K562 (cell line): ENCODE results near the gene CCL3. TPM values are rescaled to one million over a fixed set of nuclear protein-coding genes. Genes with fewer than 3 reads are reported as not detected.

Experiments
- ATAC-seq: fragments of 200-7000 bp; cut with Tn5 transposase; 3 replicates; pipeline ENCODE4 v1.9.1; 2020; ENCODE audit warnings: moderate library complexity
- BruUV-seq: library from RNA; stranded (reverse); fragments of 400-500 nt; replicated peaks from 2 replicates; lab custom pipeline; 2021; lab: Mats Ljungman, UMichigan
- CTCF ChIA-PET: fragments of 300-600 bp; formaldehyde crosslinking; extraction: SDS; loops from one replicate; lab custom pipeline; 2021; ENCODE audit warnings: low intra/inter-chr PET ratio; lab: Yijun Ruan, JAX
- POLR2A ChIA-PET: fragments of 300-600, 350-650 bp; sonication (Branson Sonifier 250); formaldehyde crosslinking; extraction: SDS; loops from one replicate; lab custom pipeline; 2021; ENCODE audit warnings: antibody characterized with exemption, inconsistent platforms; lab: Yijun Ruan, JAX
- DNase-seq, 4 experiments: peaks; one replicate each; pipeline versions ENCODE4 v3.0.0 to v3.0.0-alpha.2; 2011 to 2018; ENCODE audit warnings: low spot score in 3 of 4, mixed read lengths in 3 of 4; ENCODE audit errors: extremely low read depth in 1 of 4
- FAIRE-seq: peaks from 2 replicates; lab custom pipeline; 2011; peaks lifted over from hg19 to GRCh38; lab: Jason Lieb, UNC
- H2AFZ ChIP-seq: 2 replicates; pipeline ENCODE4 v1.6.0; 2011; ENCODE audit warnings: low read depth, low read length, control low read depth, inconsistent platforms
- H3K27ac ChIP-seq: fragments of 200-600 bp; 3 replicates; pipeline ENCODE4 v1.8.0; 2011; ENCODE audit warnings: low read depth, mild to moderate bottlenecking, control low read depth, inconsistent platforms, low read length, moderate library complexity, mixed read lengths; ENCODE audit errors: extremely low read depth
- H3K27me3 ChIP-seq, 2 experiments: fragments of 300-600 bp in 1 of 2; 2 replicates in 1 of 2; 3 replicates in 1 of 2; pipeline versions ENCODE4 v1.6.0 to v1.8.0; 2011; ENCODE audit warnings: inconsistent platforms in 2 of 2, low read length in 2 of 2, mild to moderate bottlenecking in 1 of 2, mixed read lengths in 1 of 2, moderate library complexity in 1 of 2; ENCODE audit not compliant: control insufficient read depth in 2 of 2, insufficient read depth in 2 of 2
- H3K36me3 ChIP-seq: fragments of 300-600 bp; 3 replicates; pipeline ENCODE4 v1.8.0; 2011; ENCODE audit warnings: mild to moderate bottlenecking, low read length, inconsistent platforms; ENCODE audit not compliant: control insufficient read depth, insufficient read depth
- H3K4me1 ChIP-seq, 2 experiments: fragments of 200-600 bp in 1 of 2; replicated peaks in 1 of 2; 2 replicates in 1 of 2; 3 replicates in 1 of 2; pipeline versions ENCODE4 v1.5.1 to v1.8.0; 2011; ENCODE audit warnings: inconsistent platforms in 2 of 2, low read length in 2 of 2, mild to moderate bottlenecking in 1 of 2, mixed read lengths in 1 of 2, moderate library complexity in 1 of 2; ENCODE audit not compliant: control insufficient read depth in 2 of 2, insufficient read depth in 2 of 2
- H3K4me2 ChIP-seq: 2 replicates; pipeline ENCODE4 v1.6.1; 2011; ENCODE audit warnings: low read length, control low read depth, inconsistent platforms, mixed read lengths; ENCODE audit not compliant: insufficient read depth
- H3K4me3 ChIP-seq: fragments of 200-600 bp; sonication (generic), shearing (Covaris generic); 2 replicates; pipeline ENCODE4 v1.5.1; 2016; ENCODE audit warnings: control low read depth, inconsistent platforms
- H3K79me2 ChIP-seq: fragments of 200-600 bp; 3 replicates; pipeline ENCODE4 v1.8.0; 2011; ENCODE audit warnings: low read length, inconsistent platforms; ENCODE audit not compliant: control insufficient read depth, insufficient read depth
- H3K9ac ChIP-seq, 2 experiments: 2 replicates each; pipeline versions ENCODE4 v1.6.0 to v1.6.1; 2011; ENCODE audit warnings: low read depth in 2 of 2, low read length in 2 of 2, control low read depth in 1 of 2, inconsistent platforms in 1 of 2, mild to moderate bottlenecking in 1 of 2, mixed read lengths in 1 of 2; ENCODE audit not compliant: insufficient read depth in 1 of 2
- H3K9me1 ChIP-seq: one replicate; pipeline ENCODE4 v1.6.0; 2011; ENCODE audit warnings: inconsistent platforms, mild to moderate bottlenecking, low read length, moderate library complexity; ENCODE audit not compliant: control insufficient read depth, insufficient read depth
- H3K9me3 ChIP-seq: replicated peaks from 2 replicates; pipeline ENCODE4 v1.5.1; 2011; ENCODE audit warnings: low read depth, low read length, inconsistent platforms; ENCODE audit not compliant: control insufficient read depth, insufficient read depth
- H4K20me1 ChIP-seq: replicated peaks from 2 replicates; pipeline ENCODE4 v1.6.1; 2011; ENCODE audit warnings: low read length, inconsistent platforms, mixed read lengths; ENCODE audit not compliant: control insufficient read depth, insufficient read depth
- GTF2F1 ChIP-seq: IDR thresholded peaks from 2 replicates; pipeline ENCODE4 v1.6.1; 2011; ENCODE audit warnings: low read depth, low read length, improper control_type of control experiment
- HCFC1 ChIP-seq: IDR thresholded peaks from 2 replicates; pipeline ENCODE4 v1.6.1; 2012; ENCODE audit warnings: low read depth, low read length, improper control_type of control experiment
- MCM7 ChIP-seq, 2 experiments: fragments of 450-650 bp; IDR thresholded peaks; 2 replicates each; pipeline ENCODE4 v1.6.1; 2016 to 2018
- PPARD ChIP-seq: fragments of 250-450 bp; sonication (Bioruptor Pico); IDR thresholded peaks from 2 replicates; pipeline ENCODE4 v1.8.0; 2022; ENCODE audit warnings: inconsistent platforms, mild to moderate bottlenecking, moderate library complexity
- TBL1XR1 ChIP-seq, 2 experiments: IDR thresholded peaks; 2 replicates each; pipeline ENCODE4 v1.6.1; 2012; ENCODE audit warnings: improper control_type of control experiment in 2 of 2, low read length in 2 of 2, mild to moderate bottlenecking in 1 of 2
- TCFL5 ChIP-seq: fragments of 250-450 bp; sonication (Bioruptor Pico); conservative IDR thresholded peaks from 2 replicates; pipeline ENCODE4 v1.6.1; 2021; ENCODE audit warnings: mild to moderate bottlenecking, moderate library complexity, matching md5 sums
- ZNF212 ChIP-seq: fragments of 450-650 bp; formaldehyde crosslinking; IDR thresholded peaks from 2 replicates; pipeline ENCODE4 v1.4.0; 2020; ENCODE audit warnings: mild to moderate bottlenecking
- ZNF436 ChIP-seq: fragments of 250-450, 450-650 bp; sonication (Bioruptor Pico); formaldehyde crosslinking; IDR thresholded peaks from 2 replicates; pipeline ENCODE4 v1.7.0; 2020; ENCODE audit warnings: mild to moderate bottlenecking
- ZNF584 ChIP-seq: fragments of 200-800 bp; sonication (Bioruptor generic); IDR thresholded peaks from 2 replicates; pipeline ENCODE4 v1.6.1; 2016; ENCODE audit warnings: low read depth, mild to moderate bottlenecking, missing genetic modification characterization, missing compliant biosample characterization
- WGBS: fragments of 100-300 bp; shearing (Covaris generic); methylation state at CpG from one replicate; pipeline ENCODE4 v1.1.6; 2016; ENCODE audit warnings: low coverage, mixed read lengths; ENCODE audit not compliant: insufficient coverage; ENCODE audit errors: missing lambda C conversion rate; 5-methylcytosine and 5-hydroxymethylcytosine counted together
- in situ Hi-C: fragments of 300-500 bp; cut with MboI; formaldehyde crosslinking; loops from 4 replicates; pipeline ENCODE4 v1.15.0; 2018; ENCODE audit warnings: inconsistent platforms, mixed read lengths
- intact Hi-C: fragments of 100-400 bp; cut with micrococcal nuclease; formaldehyde crosslinking; loops from 2 replicates; pipeline ENCODE4 v1.14.2; 2022
- polyA plus RNA-seq, 8 experiments: library from polyadenylated mRNA; depleted of rRNA in 4 of 8; stranded (reverse) in 5 of 8; unstranded in 3 of 8; fragments of >200 nt; fragmentation: Nextera tagmentation in 2 of 8; fragmentation: Illumina TruSeq in 1 of 8; extraction: Ambion mirVana in 2 of 8; extraction: Trizol in 1 of 8; gene quantifications; 2 replicates each; pipeline versions ENCODE4 v1.2.1 to v1.2.3, GENCODE V29; 2011 to 2014; ENCODE audit warnings: inconsistent platforms in 1 of 8, missing spikeins in 1 of 8
- total RNA-seq, 7 experiments: library from RNA; depleted of rRNA in 6 of 7; stranded (reverse); fragments of >200 nt in 6 of 7; fragmentation: Illumina TruSeq in 2 of 7; extraction: Trizol in 2 of 7; gene quantifications; 2 replicates each; pipeline versions ENCODE4 v1.2.1 to v1.2.3, GENCODE V29; 2011 to 2021; ENCODE audit warnings: low replicate concordance in 1 of 7
- TF ChIP-seq, protein P1 (sequence below), 2 experiments: fragments of 450-650 bp in 1 of 2; IDR thresholded peaks; 2 replicates each; pipeline ENCODE4 v1.6.1; 2011 to 2017; ENCODE audit warnings: low read depth in 2 of 2, antibody characterized with exemption in 1 of 2, borderline replicate concordance in 1 of 2, low read length in 1 of 2, mild to moderate bottlenecking in 1 of 2, mixed read lengths in 1 of 2; ENCODE audit not compliant: control insufficient read depth in 1 of 2

Gene CCL3
- total and polyA plus RNA-seq, 9 of the 15 experiments (the other 6 are each of a cell fraction or from before 2014, with no cell fraction given), result 0.58 TPM; not detected in 8

DNA sequence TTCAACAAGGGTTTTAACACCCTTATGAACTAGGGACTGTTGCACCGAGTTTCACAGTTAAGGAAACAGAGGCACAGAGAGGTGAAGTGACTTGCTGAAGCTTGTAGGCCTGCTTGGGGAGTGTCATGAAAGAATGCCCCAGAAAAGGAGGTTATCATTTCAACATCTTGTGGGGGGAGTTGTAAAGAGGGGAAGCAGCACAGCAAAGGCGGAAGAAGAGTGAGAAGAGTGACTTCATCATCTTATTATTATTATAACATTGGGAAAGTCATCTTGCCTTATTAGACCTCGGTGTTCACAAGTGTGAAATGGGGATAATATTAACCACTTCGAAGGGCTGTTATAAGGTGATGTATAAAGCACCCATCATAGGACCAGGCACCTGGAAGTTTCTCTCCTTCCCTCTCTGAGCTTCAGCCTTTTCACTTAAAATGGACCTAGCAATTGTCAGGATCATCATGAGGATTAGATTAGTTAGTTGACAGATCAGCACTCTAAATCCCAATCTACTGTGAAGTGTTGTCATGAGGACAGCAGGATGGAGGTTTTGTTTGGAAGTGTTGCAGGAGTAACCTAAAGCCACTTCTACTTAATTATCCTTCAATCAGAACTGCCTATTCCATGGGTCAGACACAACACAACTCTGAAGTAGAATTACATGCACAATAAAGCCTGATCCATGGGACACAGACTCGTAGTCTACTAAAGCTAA is 16.0 kb upstream of the CCL3 start:
- Histone ChIP-seq H3K9ac (no peak overlapping the region), H3K36me3 (no peaks in the 10 kb centered on the region), H2AFZ (no peak overlapping the region), H3K4me2 (no peak overlapping the region), H3K27me3 (no peaks in the 10 kb centered on the region), H3K27ac (no peak overlapping the region), H3K9me3 (no peaks in the 10 kb centered on the region), H3K4me3 (no peak overlapping the region), H3K79me2 (no peaks in the 10 kb centered on the region), H4K20me1 (no peaks in the 10 kb centered on the region), H3K9me1 (no peaks in the 10 kb centered on the region), H3K4me1 (no peaks in the 10 kb centered on the region)
- ATAC-seq, result no peak
- POLR2A ChIA-PET, result no interaction called here
- BruUV-seq, result no TSS peak
- TF ChIP-seq GTF2F1 (no peak), TCFL5 (CRISPR knock-in tag) (no peak), ZNF584 (CRISPR knock-in tag) (no peak), HCFC1 (no peak), MCM7 (IDR thresholded peaks at IDR 0.05) (no peak), PPARD (no peak), TBL1XR1 (IDR thresholded peaks at IDR 0.05; ENCODE audit: low read length in 2 of 2) (no peak), ZNF436 (no peak), ZNF212 (CRISPR knock-in tag) (no peak)
- TF ChIP-seq, protein P1, sequence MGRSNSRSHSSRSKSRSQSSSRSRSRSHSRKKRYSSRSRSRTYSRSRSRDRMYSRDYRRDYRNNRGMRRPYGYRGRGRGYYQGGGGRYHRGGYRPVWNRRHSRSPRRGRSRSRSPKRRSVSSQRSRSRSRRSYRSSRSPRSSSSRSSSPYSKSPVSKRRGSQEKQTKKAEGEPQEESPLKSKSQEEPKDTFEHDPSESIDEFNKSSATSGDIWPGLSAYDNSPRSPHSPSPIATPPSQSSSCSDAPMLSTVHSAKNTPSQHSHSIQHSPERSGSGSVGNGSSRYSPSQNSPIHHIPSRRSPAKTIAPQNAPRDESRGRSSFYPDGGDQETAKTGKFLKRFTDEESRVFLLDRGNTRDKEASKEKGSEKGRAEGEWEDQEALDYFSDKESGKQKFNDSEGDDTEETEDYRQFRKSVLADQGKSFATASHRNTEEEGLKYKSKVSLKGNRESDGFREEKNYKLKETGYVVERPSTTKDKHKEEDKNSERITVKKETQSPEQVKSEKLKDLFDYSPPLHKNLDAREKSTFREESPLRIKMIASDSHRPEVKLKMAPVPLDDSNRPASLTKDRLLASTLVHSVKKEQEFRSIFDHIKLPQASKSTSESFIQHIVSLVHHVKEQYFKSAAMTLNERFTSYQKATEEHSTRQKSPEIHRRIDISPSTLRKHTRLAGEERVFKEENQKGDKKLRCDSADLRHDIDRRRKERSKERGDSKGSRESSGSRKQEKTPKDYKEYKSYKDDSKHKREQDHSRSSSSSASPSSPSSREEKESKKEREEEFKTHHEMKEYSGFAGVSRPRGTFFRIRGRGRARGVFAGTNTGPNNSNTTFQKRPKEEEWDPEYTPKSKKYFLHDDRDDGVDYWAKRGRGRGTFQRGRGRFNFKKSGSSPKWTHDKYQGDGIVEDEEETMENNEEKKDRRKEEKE (IDR thresholded peaks at IDR 0.05; ENCODE audit: borderline replicate concordance in 1 of 2, control insufficient read depth in 1 of 2, low read depth in 2 of 2, low read length in 1 of 2), result no peak
- DNase-seq, result no peak
- no peak for FAIRE-seq
- 0% methylated on average over 4 of the region's 5 CpGs for WGBS
- CTCF ChIA-PET, result no interaction called here
- intact Hi-C loops, result no loop called here
- in situ Hi-C loops, result no loop called here
